Adrenal gland (tissue), 5 donors: Measurements from ENCODE around the gene C1orf232.

Experiments
- POLR2A ChIP-seq, 2 donors: fragments of 450-650 bp; IDR thresholded peaks; one replicate each; pipeline ENCODE4 v1.6.1; 2017; ENCODE audit warnings: antibody characterized with exemption in 2 of 2, mild to moderate bottlenecking in 2 of 2, moderate library complexity in 1 of 2
- TF ChIP-seq, protein P1 (sequence below), 6 experiments: fragments of 450-650 bp in 4 of 6; fragments of 200-600 bp in 2 of 6; sonication (generic) in 1 of 6; IDR thresholded peaks; 1 replicate in 5 of 6; 2 replicates in 1 of 6; pipeline versions ENCODE4 v1.5.1 to v1.8.0; 2016 to 2021; ENCODE audit warnings: antibody characterized with exemption in 6 of 6, mild to moderate bottlenecking in 2 of 6, moderate library complexity in 1 of 6
- donor health status: DM: no; HTN: no; CAD: no.

DNA sequence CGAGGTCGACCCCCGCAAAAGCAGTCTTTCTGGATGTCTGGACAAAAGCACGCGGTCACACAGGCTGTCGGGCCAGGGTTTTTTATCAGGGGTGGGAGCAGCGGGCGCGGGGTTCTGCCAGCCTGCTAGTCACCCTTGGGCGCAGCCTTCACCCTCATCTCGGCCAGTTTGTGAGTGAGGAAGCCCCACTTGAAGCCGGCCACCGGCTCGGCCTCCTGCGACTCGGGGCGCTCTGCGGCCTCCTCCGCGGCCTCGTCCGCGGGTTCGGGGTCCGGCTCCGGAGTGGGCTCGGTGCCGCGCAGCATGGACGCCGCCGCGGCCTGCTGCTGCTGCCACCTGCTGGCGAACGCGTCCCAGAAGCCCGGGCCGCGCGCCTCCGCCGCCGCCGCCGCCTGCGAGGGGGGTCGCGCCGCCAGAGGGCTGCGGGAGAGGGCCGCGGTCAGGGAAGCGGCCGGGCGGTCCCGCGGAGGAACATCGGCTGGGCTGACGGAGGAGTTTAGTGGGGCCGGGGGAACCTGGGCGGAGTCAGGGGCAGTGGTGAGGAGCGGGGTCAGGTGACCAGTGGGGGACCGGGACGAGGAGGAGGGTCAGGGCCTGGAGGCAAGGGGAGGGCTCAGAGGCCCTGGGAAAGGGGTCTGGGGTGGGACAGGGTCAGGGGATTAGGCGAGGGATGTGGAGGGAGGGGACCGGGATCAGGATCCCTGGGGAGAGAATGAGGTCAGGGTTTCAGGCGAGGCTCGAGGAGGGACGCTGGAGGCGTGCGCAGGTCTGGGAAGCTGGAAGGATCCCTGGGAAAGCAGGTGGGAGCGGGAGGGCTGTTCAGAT lies 4.5 kb downstream of the C1orf232 start:
- no peak for TF ChIP-seq POLR2A (IDR thresholded peaks at IDR 0.05)
- TF ChIP-seq, protein P1, sequence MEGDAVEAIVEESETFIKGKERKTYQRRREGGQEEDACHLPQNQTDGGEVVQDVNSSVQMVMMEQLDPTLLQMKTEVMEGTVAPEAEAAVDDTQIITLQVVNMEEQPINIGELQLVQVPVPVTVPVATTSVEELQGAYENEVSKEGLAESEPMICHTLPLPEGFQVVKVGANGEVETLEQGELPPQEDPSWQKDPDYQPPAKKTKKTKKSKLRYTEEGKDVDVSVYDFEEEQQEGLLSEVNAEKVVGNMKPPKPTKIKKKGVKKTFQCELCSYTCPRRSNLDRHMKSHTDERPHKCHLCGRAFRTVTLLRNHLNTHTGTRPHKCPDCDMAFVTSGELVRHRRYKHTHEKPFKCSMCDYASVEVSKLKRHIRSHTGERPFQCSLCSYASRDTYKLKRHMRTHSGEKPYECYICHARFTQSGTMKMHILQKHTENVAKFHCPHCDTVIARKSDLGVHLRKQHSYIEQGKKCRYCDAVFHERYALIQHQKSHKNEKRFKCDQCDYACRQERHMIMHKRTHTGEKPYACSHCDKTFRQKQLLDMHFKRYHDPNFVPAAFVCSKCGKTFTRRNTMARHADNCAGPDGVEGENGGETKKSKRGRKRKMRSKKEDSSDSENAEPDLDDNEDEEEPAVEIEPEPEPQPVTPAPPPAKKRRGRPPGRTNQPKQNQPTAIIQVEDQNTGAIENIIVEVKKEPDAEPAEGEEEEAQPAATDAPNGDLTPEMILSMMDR (IDR thresholded peaks at IDR 0.05), result peak in 4 of 6 experiments; percentile 10 to 79 (median 72)
